GM23338 (cell line): Measurements from ENCODE around the gene DRICH1.

Experiments
- EZH2 ChIP-seq: fragments of 200-600 bp; sonication (generic); IDR thresholded peaks from one replicate; pipeline ENCODE4 v1.8.0; 2017; ENCODE audit warnings: antibody characterized with exemption, mild to moderate bottlenecking, low read depth; ENCODE audit not compliant: unreplicated experiment
- JUNB ChIP-seq: IDR thresholded peaks from one replicate; pipeline ENCODE4 v1.6.1; 2016; ENCODE audit warnings: antibody characterized with exemption; ENCODE audit not compliant: unreplicated experiment
- TF ChIP-seq, protein P1 (sequence below), 2 experiments: fragments of 200-600 bp in 1 of 2; sonication (generic) in 1 of 2; conservative IDR thresholded peaks; 2 replicates each; pipeline versions ENCODE4 v1.5.1 to v1.6.1; 2016 to 2017; ENCODE audit warnings: antibody characterized with exemption in 2 of 2, low read depth in 2 of 2, mild to moderate bottlenecking in 2 of 2, moderate library complexity in 1 of 2
- TF ChIP-seq, protein P2 (sequence below): fragments of 250-450 bp; sonication (Bioruptor Pico); IDR thresholded peaks from 2 replicates; pipeline ENCODE4 v1.5.0; 2020; ENCODE audit warnings: mild to moderate bottlenecking, moderate library complexity

DNA sequence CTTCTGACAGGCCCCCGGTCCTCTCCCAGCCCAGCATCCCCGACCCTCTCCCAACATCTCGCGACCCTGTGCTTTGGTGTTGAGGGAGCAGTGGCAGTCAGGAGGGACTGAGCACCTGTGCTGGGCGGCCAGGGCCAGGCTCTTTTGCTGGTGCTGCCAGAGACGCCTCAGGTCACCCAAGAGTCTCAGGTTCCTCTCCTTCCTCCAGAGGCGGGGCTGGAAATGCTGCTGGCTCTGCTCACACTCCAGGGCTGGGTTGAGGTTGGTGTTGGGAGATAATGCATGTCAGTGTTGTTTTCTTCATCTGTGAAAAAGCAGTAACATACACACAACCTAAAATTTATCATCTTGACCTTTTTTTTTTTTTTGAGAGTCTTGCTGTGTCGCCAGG, 50.9 kb downstream of the DRICH1 start:
- TF ChIP-seq, protein P1, sequence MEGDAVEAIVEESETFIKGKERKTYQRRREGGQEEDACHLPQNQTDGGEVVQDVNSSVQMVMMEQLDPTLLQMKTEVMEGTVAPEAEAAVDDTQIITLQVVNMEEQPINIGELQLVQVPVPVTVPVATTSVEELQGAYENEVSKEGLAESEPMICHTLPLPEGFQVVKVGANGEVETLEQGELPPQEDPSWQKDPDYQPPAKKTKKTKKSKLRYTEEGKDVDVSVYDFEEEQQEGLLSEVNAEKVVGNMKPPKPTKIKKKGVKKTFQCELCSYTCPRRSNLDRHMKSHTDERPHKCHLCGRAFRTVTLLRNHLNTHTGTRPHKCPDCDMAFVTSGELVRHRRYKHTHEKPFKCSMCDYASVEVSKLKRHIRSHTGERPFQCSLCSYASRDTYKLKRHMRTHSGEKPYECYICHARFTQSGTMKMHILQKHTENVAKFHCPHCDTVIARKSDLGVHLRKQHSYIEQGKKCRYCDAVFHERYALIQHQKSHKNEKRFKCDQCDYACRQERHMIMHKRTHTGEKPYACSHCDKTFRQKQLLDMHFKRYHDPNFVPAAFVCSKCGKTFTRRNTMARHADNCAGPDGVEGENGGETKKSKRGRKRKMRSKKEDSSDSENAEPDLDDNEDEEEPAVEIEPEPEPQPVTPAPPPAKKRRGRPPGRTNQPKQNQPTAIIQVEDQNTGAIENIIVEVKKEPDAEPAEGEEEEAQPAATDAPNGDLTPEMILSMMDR (conservative IDR thresholded peaks at IDR 0.05; ENCODE audit: low read depth in 2 of 2), result no peak
- TF ChIP-seq, protein P2, sequence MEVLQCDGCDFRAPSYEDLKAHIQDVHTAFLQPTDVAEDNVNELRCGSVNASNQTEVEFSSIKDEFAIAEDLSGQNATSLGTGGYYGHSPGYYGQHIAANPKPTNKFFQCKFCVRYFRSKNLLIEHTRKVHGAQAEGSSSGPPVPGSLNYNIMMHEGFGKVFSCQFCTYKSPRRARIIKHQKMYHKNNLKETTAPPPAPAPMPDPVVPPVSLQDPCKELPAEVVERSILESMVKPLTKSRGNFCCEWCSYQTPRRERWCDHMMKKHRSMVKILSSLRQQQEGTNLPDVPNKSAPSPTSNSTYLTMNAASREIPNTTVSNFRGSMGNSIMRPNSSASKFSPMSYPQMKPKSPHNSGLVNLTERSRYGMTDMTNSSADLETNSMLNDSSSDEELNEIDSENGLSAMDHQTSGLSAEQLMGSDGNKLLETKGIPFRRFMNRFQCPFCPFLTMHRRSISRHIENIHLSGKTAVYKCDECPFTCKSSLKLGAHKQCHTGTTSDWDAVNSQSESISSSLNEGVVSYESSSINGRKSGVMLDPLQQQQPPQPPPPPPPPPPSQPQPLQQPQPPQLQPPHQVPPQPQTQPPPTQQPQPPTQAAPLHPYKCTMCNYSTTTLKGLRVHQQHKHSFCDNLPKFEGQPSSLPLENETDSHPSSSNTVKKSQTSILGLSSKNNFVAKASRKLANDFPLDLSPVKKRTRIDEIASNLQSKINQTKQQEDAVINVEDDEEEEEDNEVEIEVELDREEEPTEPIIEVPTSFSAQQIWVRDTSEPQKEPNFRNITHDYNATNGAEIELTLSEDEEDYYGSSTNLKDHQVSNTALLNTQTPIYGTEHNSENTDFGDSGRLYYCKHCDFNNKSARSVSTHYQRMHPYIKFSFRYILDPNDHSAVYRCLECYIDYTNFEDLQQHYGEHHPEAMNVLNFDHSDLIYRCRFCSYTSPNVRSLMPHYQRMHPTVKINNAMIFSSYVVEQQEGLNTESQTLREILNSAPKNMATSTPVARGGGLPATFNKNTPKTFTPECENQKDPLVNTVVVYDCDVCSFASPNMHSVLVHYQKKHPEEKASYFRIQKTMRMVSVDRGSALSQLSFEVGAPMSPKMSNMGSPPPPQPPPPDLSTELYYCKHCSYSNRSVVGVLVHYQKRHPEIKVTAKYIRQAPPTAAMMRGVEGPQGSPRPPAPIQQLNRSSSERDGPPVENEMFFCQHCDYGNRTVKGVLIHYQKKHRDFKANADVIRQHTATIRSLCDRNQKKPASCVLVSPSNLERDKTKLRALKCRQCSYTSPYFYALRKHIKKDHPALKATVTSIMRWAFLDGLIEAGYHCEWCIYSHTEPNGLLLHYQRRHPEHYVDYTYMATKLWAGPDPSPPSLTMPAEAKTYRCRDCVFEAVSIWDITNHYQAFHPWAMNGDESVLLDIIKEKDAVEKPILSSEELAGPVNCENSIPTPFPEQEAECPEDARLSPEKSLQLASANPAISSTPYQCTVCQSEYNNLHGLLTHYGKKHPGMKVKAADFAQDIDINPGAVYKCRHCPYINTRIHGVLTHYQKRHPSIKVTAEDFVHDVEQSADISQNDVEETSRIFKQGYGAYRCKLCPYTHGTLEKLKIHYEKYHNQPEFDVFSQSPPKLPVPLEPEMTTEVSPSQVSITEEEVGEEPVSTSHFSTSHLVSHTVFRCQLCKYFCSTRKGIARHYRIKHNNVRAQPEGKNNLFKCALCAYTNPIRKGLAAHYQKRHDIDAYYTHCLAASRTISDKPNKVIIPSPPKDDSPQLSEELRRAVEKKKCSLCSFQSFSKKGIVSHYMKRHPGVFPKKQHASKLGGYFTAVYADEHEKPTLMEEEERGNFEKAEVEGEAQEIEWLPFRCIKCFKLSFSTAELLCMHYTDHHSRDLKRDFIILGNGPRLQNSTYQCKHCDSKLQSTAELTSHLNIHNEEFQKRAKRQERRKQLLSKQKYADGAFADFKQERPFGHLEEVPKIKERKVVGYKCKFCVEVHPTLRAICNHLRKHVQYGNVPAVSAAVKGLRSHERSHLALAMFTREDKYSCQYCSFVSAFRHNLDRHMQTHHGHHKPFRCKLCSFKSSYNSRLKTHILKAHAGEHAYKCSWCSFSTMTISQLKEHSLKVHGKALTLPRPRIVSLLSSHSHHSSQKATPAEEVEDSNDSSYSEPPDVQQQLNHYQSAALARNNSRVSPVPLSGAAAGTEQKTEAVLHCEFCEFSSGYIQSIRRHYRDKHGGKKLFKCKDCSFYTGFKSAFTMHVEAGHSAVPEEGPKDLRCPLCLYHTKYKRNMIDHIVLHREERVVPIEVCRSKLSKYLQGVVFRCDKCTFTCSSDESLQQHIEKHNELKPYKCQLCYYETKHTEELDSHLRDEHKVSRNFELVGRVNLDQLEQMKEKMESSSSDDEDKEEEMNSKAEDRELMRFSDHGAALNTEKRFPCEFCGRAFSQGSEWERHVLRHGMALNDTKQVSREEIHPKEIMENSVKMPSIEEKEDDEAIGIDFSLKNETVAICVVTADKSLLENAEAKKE (CRISPR knock-in tag), result no peak
- TF ChIP-seq EZH2 (no peak), JUNB (no peak)
